Trophoblast cell (in vitro differentiated cells and primary cell): ENCODE data around the gene TTLL6.

ENCODE experiments used
- DNase-seq, 2 donors: peaks; one replicate each; pipeline ENCODE4 v3.0.0-alpha.2; 2016
- H2AFZ ChIP-seq: 2 replicates; pipeline ENCODE4 v1.6.1; 2013; ENCODE audit warnings: low read length, moderate library complexity, mild to moderate bottlenecking; ENCODE audit not compliant: insufficient read depth, poor library complexity
- H2AK5ac ChIP-seq: 2 replicates; pipeline ENCODE4 v1.6.1; 2013; ENCODE audit warnings: mild to moderate bottlenecking, low read length
- H2BK120ac ChIP-seq: 2 replicates; pipeline ENCODE4 v1.6.1; 2013; ENCODE audit warnings: low read length, mild to moderate bottlenecking, moderate library complexity; ENCODE audit not compliant: insufficient read depth, poor library complexity
- H2BK12ac ChIP-seq: 2 replicates; pipeline ENCODE4 v1.6.1; 2013; ENCODE audit warnings: mild to moderate bottlenecking, low read length, moderate library complexity
- H2BK5ac ChIP-seq: 2 replicates; pipeline ENCODE4 v1.6.1; 2013; ENCODE audit warnings: low read length, low read depth, moderate library complexity, mild to moderate bottlenecking; ENCODE audit not compliant: poor library complexity
- H3K14ac ChIP-seq: 2 replicates; pipeline ENCODE4 v1.6.1; 2013; ENCODE audit warnings: mild to moderate bottlenecking, low read length
- H3K18ac ChIP-seq: 2 replicates; pipeline ENCODE4 v1.6.1; 2013; ENCODE audit warnings: mild to moderate bottlenecking, low read length
- H3K23ac ChIP-seq: 2 replicates; pipeline ENCODE4 v1.6.1; 2013; ENCODE audit warnings: low read length
- H3K27ac ChIP-seq: 2 replicates; pipeline ENCODE4 v1.5.1; 2013; ENCODE audit warnings: low read depth, mild to moderate bottlenecking, inconsistent platforms, low read length, moderate library complexity
- H3K27me3 ChIP-seq: 2 replicates; pipeline ENCODE4 v1.6.1; 2013; ENCODE audit warnings: inconsistent platforms, mild to moderate bottlenecking, low read length, moderate library complexity; ENCODE audit not compliant: insufficient read depth
- H3K36me3 ChIP-seq, 2 experiments: 1 replicate in 1 of 2; 2 replicates in 1 of 2; pipeline ENCODE4 v1.6.1; 2013; ENCODE audit warnings: low read length in 2 of 2, mild to moderate bottlenecking in 2 of 2, moderate library complexity in 1 of 2; ENCODE audit not compliant: insufficient read depth in 2 of 2, control insufficient read depth in 1 of 2
- H3K4ac ChIP-seq: 2 replicates; pipeline ENCODE4 v1.6.1; 2013; ENCODE audit warnings: low read depth, mild to moderate bottlenecking, low read length, moderate library complexity
- H3K4me1 ChIP-seq, 2 experiments: 1 replicate in 1 of 2; 2 replicates in 1 of 2; pipeline ENCODE4 v1.6.1; 2013; ENCODE audit warnings: low read length in 2 of 2, mild to moderate bottlenecking in 2 of 2, moderate library complexity in 1 of 2; ENCODE audit not compliant: insufficient read depth in 2 of 2, control insufficient read depth in 1 of 2
- H3K4me2 ChIP-seq: 2 replicates; pipeline ENCODE4 v1.6.1; 2013; ENCODE audit warnings: inconsistent platforms, mild to moderate bottlenecking, low read length, moderate library complexity
- H3K4me3 ChIP-seq: 2 replicates; pipeline ENCODE4 v1.5.1; 2013; ENCODE audit warnings: mild to moderate bottlenecking, low read depth, low read length, inconsistent platforms
- H3K79me1 ChIP-seq: one replicate; pipeline ENCODE4 v1.6.1; 2013; ENCODE audit warnings: low read length
- H3K79me2 ChIP-seq: 2 replicates; pipeline ENCODE4 v1.6.1; 2013; ENCODE audit warnings: low read length, mild to moderate bottlenecking; ENCODE audit not compliant: control insufficient read depth, insufficient read depth, poor library complexity
- H3K9ac ChIP-seq: 2 replicates; pipeline ENCODE4 v1.6.1; 2013; ENCODE audit warnings: mild to moderate bottlenecking, low read length
- H3K9me3 ChIP-seq: 2 replicates; pipeline ENCODE4 v1.6.1; 2013; ENCODE audit warnings: low read depth, mild to moderate bottlenecking, control low read depth, inconsistent platforms, low read length; ENCODE audit not compliant: insufficient read depth
- H4K12ac ChIP-seq: 2 replicates; pipeline ENCODE4 v1.6.1; 2013; ENCODE audit warnings: low read depth, mild to moderate bottlenecking, low read length, moderate library complexity
- H4K8ac ChIP-seq: 2 replicates; pipeline ENCODE4 v1.6.1; 2013; ENCODE audit warnings: low read depth, mild to moderate bottlenecking, low read length, moderate library complexity
- H4K91ac ChIP-seq: one replicate; pipeline ENCODE4 v1.6.1; 2013; ENCODE audit warnings: low read depth, mild to moderate bottlenecking, low read length, moderate library complexity
- WGBS: extraction: QIAGEN DNeasy Blood & Tissue Kit; methylation state at CpG from one replicate; pipeline ENCODE4 v1.1.7; 2013; ENCODE audit warnings: missing lambda C conversion rate; ENCODE audit not compliant: insufficient read length, insufficient coverage; ENCODE audit errors: extremely low coverage; 5-methylcytosine and 5-hydroxymethylcytosine counted together

Gene TTLL6

DNA sequence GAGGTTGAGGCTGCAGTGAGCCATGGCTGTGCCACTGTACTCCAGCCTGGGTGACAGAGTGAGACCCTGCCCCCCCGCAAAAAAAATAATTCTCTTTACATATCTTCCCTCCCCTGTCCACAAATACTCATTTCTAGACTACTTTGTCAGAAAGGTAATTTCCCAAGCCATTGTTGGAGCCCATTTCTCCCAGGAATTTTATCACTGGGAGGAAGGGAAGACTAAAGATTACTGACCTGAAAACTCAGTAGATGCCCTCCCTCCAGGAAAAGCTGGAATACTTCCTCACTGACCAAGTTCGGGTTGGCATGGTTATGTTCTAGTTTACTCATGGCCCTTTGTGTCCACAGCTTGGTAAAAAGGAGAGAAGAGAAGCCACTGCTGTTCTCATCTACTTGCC is 17.9 kb upstream of the TTLL6 start:
- no peak overlapping the region for H3K4me3 ChIP-seq
- no peak overlapping the region for H2BK120ac ChIP-seq
- H3K14ac ChIP-seq: no peak overlapping the region
- no peak overlapping the region for H3K4ac ChIP-seq
- H3K4me2 ChIP-seq: no peak overlapping the region
- H4K91ac ChIP-seq: no peak overlapping the region
- H3K18ac ChIP-seq: no peak overlapping the region
- no peak for DNase-seq
- no peak overlapping the region for H3K9ac ChIP-seq
- H4K8ac ChIP-seq: no peak overlapping the region
- H2AFZ ChIP-seq: no peak overlapping the region
- H3K4me1 ChIP-seq: peaks cover 0 to 2% of the 10 kb centered on the region in 2 experiments
- no CpG with 5 or more reads among the region's 2 CpGs for WGBS
- H3K79me1 ChIP-seq: peaks cover 5% of the 10 kb centered on the region
- no peak overlapping the region for H3K27ac ChIP-seq
- no peak overlapping the region for H2BK5ac ChIP-seq
- H2AK5ac ChIP-seq: no peak overlapping the region
- H3K9me3 ChIP-seq: no peaks in the 10 kb centered on the region
- no peak overlapping the region for H2BK12ac ChIP-seq
- H4K12ac ChIP-seq: no peak overlapping the region
- H3K79me2 ChIP-seq: peaks cover 3% of the 10 kb centered on the region
- H3K23ac ChIP-seq: no peak overlapping the region
- H3K36me3 ChIP-seq: no peaks in the 10 kb centered on the region
- H3K27me3 ChIP-seq: no peaks in the 10 kb centered on the region

DNA sequence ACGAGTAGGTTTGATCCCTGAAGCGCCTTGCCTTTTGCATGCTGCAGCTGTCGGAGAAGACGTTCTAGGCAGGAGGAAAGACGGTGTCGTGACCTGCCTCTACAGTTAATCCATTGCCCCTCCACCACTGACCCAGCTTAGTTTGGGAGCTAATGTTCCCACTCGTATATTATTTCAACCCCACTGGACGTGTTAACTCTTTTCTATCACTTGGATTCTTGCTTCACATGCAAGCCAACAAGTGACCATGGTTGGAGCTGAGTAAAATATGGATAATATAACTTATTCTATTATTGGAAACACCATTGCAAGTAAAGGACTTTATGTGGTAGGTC is 14.5 kb upstream of the TTLL6 start:
- Histone ChIP-seq H3K36me3 (no peaks in the 10 kb centered on the region), H2BK5ac (no peak overlapping the region), H2BK120ac (no peak overlapping the region), H3K18ac (peak overlapping the region; percentile 90), H2BK12ac (no peak overlapping the region), H3K27ac (no peak overlapping the region), H3K9me3 (no peaks in the 10 kb centered on the region), H3K9ac (no peak overlapping the region), H3K4me3 (peak overlapping the region; percentile 92), H3K4ac (no peak overlapping the region), H3K79me1 (peaks cover 5% of the 10 kb centered on the region), H3K14ac (peak overlapping the region; percentile 64), H3K4me1 (peaks cover 0 to 2% of the 10 kb centered on the region in 2 experiments), H4K91ac (peak overlapping the region; percentile 4), H3K4me2 (peak overlapping the region; percentile 69), H3K23ac (no peak overlapping the region), H2AK5ac (no peak overlapping the region), H4K12ac (peak overlapping the region; percentile 31), H3K27me3 (no peaks in the 10 kb centered on the region), H3K79me2 (peaks cover 3% of the 10 kb centered on the region), H2AFZ (peak overlapping the region; percentile 97), H4K8ac (peak overlapping the region; percentile 92)
- no CpG with 5 or more reads among the region's 8 CpGs for WGBS
- no peak for DNase-seq

DNA sequence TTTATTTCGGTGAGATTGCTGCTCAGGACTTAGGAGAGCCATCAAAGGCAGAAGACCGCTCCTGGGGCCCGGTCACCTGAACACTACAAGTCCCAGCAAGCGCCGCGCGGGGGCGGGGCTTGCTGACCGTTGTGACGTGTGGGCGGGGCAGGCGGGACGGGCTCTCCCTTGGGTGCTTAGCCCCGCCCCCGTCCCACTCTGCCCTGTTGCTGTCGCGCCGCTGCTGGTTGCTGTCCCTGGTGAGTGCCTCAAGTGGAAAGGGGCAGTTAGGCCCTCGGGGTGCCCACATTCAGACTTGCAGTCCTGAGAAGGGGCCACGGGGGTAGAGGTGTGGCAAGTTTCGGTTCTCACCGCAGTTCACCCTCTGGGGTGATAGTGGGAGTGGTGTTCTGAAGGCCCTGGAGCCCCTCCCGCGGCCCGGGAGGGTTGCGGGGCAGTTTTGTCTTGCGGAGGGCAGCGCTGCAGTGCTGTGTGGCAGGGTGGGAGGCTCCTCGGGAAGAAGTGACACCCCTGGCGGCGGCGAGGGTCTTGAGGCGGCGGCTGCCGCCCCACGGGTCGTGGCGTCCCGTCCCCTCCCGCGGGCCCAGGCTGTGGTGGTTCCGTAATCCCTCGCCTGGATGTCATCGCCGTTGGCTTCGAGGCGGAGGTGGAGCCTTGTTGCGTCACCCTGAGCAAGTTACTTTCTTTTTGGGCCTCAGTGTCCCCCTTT is 14.0 kb upstream of the TTLL6 start, which contains the start of gene CALCOCO2:
CALCOCO2 (plus strand) TSS at position 196 of the 709 bp plus-strand sequence. CDS start 10,673 bp downstream, outside the sequence.
- Histone ChIP-seq H3K18ac (peak within 1 kb of the TSS; percentile 90), H2BK12ac (no peak within 1 kb of the TSS), H4K8ac (peak within 1 kb of the TSS; percentile 92), H3K79me1 (peaks cover 5% of the 10 kb centered on the region), H3K36me3 (no peaks in the 10 kb centered on the region), H3K4me1 (peaks cover 0 to 2% of the 10 kb centered on the region in 2 experiments), H3K4me2 (peak within 1 kb of the TSS; percentile 69), H4K12ac (peak within 1 kb of the TSS; percentile 49), H3K9ac (peak within 1 kb of the TSS; percentile 76), H4K91ac (peak within 1 kb of the TSS; percentile 65), H2AFZ (peak within 1 kb of the TSS; percentile 97), H3K4ac (no peak within 1 kb of the TSS), H3K79me2 (peaks cover 3% of the 10 kb centered on the region), H2AK5ac (no peak within 1 kb of the TSS), H3K23ac (no peak within 1 kb of the TSS), H3K9me3 (no peaks in the 10 kb centered on the region), H3K4me3 (peak within 1 kb of the TSS; percentile 92), H2BK120ac (peak within 1 kb of the TSS; percentile 14), H2BK5ac (peak within 1 kb of the TSS; percentile 65), H3K27me3 (no peaks in the 10 kb centered on the region), H3K14ac (peak within 1 kb of the TSS; percentile 64), H3K27ac (no peak within 1 kb of the TSS)
- DNase-seq: peak; percentile 98
- no CpG with 5 or more reads among the region's 48 CpGs for WGBS

DNA sequence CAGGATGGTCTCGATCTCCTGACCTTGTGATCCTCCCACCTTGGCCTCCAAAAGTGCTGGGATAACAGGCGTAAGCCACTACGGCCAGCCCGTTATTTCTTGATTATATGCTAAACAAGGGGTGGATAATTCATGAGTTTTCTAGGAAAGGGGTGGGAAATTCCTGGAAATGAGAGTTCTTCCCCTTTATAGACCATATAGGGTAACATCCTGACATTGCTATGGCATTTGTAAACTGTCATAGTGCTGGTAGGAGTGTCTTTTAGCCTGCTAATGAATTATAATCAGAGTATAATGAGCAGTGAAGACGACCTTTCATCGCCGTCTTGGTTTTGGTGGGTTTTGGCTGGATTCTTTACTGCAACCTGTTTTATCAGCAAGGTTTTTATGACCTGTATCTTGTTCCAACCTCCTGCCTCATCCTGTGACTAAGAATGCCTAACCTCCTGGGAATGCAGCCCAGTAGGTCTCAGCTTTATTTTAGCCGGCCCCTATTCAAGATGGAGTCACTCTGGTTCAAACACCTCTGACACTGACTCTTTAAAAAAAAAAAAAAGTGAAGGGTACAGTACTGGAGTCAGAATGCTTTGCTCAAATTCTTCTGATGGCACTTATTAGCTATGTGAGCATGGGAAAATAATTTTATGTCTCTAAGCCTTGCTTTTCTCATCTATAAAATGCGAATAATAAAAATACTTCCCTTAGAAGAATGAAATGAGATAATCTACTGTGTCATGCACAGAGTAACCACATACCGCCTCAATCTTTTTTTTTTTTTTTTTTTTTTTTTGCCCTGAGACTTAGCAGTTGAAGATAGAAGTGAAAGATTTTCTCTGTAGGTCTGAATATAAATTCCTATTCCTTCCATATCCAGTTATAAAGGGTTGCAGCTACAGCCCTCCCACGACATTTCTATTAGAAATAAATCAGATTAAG is 8.7 kb upstream of the TTLL6 start:
- no peak overlapping the region for H3K14ac ChIP-seq
- H2BK120ac ChIP-seq: no peak overlapping the region
- no peaks in the 10 kb centered on the region for H3K4me1 ChIP-seq
- H3K27ac ChIP-seq: no peak overlapping the region
- no peak overlapping the region for H2AFZ ChIP-seq
- H3K27me3 ChIP-seq: no peaks in the 10 kb centered on the region
- no peak overlapping the region for H3K23ac ChIP-seq
- H3K36me3 ChIP-seq: no peaks in the 10 kb centered on the region
- WGBS: no CpG with 5 or more reads among the region's 11 CpGs
- DNase-seq: peak; percentile 30 to 69
- H3K18ac ChIP-seq: no peak overlapping the region
- no peak overlapping the region for H3K4me3 ChIP-seq
- no peak overlapping the region for H3K9ac ChIP-seq
- no peak overlapping the region for H3K4ac ChIP-seq
- no peak overlapping the region for H4K8ac ChIP-seq
- no peak overlapping the region for H2AK5ac ChIP-seq
- H3K79me1 ChIP-seq: no peaks in the 10 kb centered on the region
- H4K91ac ChIP-seq: no peak overlapping the region
- no peak overlapping the region for H2BK12ac ChIP-seq
- no peak overlapping the region for H3K4me2 ChIP-seq
- H3K79me2 ChIP-seq: no peaks in the 10 kb centered on the region
- H3K9me3 ChIP-seq: no peaks in the 10 kb centered on the region
- no peak overlapping the region for H2BK5ac ChIP-seq
- H4K12ac ChIP-seq: no peak overlapping the region
